SK-N-MC (cell line): Measurements from ENCODE around the gene DUSP10.

Experiments used
- EZH2 ChIP-seq: fragments of 200-600 bp; sonication (generic); IDR thresholded peaks from one replicate; pipeline ENCODE4 v1.6.1; 2017; ENCODE audit warnings: antibody characterized with exemption
- POLR2AphosphoS5 ChIP-seq: IDR thresholded peaks from 2 replicates; pipeline ENCODE4 v1.6.1; 2012; ENCODE audit warnings: mild to moderate bottlenecking, low read depth, low read length, borderline replicate concordance

GRCh38 chr1:221743416-221744208 lies 1.7 kb upstream of the DUSP10 start:
- TF ChIP-seq POLR2AphosphoS5 = no peak
- no peak for TF ChIP-seq EZH2
